NAMALWA (cell line): ENCODE measurements around the gene RAB11FIP4.
"Not testable (repeated sequence)": the region's sequence is repeated elsewhere in the genome, so short reads cannot be mapped to it uniquely, and the experiment has no call there.

Experiments
- DNase-seq: peaks from one replicate; pipeline ENCODE4 v3.0.0-alpha.2; 2015; ENCODE audit warnings: low spot score

The RAB11FIP4 gene

DNA sequence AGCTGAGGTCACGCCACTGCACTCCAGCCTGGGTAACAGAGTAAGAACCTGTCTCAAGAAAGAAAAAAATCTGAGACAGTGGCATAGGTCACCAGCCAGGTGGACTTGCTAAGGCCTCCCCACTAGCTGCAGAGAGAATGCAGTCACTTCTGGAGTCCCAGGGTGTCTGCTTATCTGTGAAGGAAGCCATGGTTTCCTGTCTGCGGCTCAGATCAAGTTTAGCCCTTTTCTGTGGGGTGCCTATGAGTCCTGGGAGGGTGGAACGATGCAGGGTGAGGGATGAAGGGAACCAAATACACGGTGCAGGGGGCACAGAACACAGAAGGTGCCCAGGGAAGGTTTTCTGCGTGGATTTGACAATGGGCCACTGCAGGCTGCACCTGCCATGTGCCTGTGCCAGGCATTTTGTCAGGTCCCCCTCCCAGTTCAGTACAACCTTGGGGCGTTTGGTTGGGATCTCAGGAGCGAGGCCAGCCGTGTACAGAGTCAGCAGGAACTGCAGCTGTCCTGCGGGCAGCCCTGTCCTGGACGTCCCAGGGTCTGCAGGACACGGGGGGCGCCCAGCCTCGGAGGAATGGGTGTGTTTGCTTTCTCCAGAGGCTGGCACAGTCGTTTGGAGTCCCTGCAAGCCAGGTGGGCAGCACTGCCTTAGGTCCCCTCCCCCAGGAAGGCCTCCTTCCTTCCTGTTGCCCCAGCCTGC is 41.8 kb downstream of the RAB11FIP4 start:
- no peak for DNase-seq

DNA sequence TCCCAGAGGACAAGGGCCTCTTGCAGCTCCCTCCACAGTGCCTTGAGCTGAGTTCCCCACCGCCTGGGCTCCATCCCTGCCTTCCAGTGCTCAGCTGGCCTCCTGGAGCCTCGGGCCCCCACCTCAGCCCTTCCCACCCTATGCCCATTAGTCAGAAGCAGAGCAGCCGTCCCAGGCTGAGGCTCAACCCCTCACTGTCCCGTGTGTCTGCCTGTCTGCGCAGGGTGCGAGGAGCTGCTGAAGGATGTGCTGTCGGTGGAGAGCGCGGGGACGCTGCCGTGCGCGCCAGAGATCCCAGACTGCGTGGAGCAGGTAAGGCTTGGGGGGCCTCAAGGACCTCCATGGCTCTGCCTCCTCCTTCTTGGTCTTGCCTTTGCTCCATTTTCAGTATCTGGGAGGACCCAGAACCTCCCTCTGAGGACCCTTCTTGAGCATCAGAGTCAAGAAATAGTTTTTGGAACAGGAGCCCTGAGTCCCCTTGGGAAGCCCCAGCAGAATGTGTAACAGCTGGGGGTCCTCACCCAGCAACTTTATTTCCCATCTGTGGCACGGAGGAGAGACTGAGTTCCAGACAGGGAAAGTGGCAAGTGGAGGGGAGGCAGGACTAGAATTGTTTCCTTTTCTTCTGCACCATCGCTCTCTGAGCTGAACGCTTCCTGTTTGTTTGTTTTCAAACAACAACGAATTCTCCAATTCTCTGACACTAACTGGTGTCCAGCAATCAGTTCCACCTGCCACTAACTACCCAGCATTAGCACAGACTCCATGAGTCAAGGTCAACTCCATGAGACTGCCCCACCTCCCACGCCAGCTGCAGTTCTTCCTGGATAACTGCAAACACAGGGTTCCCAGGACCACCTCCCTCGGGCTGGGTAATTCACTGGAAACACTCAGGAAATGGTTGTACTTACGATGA is 42.6 kb downstream of the RAB11FIP4 start:
- DNase-seq = no peak

DNA sequence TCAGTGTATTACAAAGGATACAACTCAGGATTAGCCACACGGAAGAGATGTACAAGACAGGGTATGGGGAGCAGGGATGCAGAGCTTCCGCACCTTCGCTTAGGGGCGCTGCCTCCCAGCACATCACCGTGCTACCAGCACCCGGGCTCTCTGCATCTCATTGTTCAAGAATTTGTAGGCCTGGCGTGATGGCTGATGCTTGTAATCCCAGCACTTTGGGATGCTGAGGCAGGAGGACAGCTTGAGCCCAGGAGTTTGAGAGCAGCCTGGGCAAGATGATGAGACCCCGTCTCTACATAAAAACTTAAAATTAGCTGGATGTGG is 43.2 kb downstream of the RAB11FIP4 start:
- DNase-seq = no peak

DNA sequence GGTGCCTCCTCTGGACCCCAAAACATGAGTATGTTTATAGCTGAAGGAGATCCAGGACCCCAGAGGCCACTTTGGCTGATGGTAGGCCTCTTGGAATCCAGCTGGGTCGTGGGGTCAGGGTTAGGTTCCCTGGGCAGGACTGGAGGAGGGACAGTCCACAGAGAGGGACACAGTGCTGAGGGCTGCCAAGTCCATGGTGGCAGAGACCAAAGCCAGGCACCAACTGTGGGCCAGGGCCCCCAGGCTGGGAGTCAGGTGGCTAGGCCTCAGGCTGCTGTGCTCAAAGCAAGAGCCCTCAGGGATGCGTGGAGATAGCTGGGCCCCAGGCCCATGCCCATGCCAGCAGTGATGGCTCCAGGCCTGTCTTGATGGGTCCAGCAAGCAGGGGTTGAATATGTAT is 44.1 kb downstream of the RAB11FIP4 start:
- DNase-seq = no peak

DNA sequence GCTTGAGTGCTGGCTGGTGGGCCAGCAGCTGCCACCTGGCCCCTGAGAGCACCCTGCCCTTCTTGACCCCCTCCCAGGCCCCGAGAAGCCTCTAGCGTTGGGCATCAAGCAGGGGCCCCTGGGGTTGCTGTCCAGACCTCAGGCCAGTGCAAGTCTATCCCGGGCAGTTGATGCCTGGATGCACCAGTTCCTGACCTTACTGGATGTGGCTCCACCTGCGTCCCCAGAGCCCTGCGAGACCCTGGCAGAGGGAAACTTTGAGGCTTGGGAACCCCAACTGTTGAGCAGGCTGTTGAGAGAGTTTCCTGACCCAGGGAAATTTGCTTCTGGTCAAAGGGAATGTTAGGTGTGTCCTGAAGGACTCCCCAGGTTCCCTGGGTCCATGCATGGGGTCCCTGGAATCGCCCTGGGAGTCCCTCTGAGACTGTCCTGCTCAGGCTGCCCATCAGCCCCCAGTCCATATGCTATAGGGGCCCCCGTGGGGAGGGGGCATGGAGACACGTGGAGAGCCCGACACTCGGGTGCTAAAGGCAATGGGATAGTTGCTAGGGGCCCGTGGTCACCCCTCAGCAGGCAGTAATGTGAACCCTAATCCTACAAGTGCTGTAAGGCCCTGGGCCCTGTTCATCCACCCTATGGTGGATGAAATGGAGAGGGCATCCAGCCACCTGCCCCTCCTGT is 46.4 kb downstream of the RAB11FIP4 start:
- no peak for DNase-seq

DNA sequence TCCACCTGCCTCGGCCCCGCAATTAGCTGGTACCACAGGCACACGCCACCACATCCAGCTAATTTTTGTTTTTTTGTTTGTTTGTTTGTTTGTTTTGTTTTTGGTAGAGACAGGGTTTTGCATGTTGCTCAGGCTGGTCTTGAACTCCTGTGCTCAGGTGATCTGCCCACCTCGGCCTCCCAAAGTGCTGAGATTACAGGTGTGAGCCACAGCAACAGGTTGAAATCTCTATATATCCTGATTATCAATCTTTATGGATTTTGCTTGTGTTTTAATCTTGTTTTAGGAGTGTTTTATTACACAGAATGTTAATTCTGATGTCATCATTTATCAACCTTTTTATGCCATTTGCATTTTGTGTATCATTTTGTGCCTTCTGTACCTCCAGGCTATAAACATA is 48.2 kb downstream of the RAB11FIP4 start:
- DNase-seq = no peak

DNA sequence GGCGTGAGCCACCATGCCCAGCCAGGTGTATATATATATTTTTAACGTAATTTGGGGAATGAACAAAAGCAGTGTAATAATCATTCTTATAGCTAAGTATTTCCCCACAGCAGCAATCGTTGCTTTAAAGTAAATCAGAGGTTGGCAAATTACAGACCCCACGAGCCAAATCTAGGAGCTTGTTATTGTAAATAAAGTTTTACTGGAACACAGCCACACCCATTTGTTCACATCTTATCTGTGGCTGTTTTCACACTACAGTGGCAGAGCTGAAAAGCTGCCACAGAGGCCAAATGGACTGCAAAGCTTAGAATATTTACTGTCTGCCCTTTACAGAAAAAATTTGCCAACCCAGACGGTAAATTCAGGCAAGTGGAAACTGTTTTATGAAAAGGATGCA is 50.8 kb downstream of the RAB11FIP4 start:
- no peak for DNase-seq

DNA sequence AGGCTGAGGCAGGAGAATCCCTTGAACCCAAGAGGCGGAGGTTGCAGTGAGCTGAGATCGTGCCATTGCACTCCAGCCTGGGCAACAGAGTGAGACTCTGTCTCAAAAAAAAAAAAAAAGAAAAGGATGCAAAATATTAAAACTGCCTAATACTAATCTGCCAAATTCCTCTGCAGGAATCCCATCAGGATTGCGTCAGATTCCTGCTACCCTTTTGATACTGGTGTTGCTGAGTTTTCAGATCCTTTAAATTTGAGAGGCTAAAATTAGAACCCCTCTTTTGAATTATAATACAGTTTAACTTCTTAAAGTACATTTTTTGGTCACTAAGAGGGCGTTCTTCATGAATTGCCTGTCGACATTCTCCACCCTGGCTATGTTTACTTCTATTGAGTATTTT is 51.4 kb downstream of the RAB11FIP4 start:
- not testable (repeated sequence) for DNase-seq

DNA sequence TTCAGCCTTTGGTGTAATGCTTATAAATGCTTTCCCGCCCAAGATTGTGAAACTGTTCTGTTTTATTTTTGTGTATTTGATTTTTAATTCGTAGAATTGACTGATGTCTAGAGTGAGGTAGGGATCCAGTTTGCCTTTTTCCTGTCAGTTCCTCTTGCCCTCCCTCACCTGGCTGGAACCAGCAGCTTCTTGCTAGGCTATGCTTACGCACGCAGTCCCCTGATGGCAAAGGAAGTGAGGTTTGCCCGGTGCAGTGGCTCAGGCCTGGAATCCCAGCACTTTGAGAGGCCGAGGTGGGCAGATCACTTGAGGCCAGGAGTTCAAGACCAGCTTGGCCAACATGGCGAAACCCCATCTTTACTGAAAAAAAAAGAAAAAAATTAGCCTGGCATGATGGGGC is 51.9 kb downstream of the RAB11FIP4 start:
- no peak for DNase-seq

DNA sequence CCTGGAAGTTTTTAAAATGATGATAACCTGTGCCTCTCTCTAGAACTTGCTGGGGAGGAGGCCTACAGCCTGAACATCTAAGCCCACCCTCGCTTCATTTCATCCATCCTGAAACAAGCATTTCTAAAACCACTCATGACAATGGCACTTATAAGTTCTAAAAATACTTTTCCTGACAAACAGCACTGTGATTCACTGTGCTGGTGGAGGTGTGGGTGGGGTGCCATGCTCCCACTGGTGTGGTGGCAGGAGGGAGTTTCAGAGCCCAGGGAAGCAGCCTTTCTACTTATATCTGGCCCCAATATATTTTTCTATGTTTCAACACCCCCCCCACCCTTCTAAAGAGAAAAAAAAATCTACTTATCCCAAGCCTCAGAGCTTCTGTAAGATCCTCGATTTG is 52.6 kb downstream of the RAB11FIP4 start:
- no peak for DNase-seq

DNA sequence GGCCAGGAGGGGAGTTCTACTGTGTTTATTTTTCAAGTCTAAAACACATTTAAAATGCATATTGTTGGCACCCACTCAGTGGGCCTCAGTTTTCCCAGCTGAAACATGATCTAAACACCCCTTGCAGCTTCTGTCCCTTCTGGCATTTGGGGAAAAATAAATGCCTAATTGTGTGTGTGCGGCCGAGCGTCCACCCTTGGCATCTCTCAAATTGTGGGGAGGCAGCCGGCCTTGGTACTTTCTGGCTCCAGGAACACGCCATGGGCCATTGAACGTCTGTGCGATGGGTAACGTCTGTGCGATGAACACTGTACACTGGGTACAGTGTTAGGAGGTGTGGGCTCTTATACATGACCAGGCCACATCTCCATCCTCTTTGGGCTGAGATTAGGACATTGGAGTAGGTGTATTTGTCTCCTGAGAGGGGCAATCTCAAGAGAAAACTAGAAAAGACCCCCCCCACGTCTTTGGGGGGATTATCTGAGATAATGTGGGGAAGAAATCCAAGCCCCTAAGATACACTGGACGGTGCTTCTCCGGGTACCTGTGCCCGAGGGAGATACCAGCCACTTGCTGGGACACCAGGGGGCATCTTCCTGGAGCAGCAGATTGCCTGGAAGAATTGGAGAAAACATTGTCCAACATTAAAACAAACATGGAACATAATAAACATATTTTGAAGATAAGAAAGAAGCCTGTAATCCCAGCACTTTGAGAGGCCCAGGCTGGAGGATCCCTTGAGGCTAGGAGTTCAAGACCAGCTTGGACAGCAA is 54.9 kb downstream of the RAB11FIP4 start:
- DNase-seq = no peak

DNA sequence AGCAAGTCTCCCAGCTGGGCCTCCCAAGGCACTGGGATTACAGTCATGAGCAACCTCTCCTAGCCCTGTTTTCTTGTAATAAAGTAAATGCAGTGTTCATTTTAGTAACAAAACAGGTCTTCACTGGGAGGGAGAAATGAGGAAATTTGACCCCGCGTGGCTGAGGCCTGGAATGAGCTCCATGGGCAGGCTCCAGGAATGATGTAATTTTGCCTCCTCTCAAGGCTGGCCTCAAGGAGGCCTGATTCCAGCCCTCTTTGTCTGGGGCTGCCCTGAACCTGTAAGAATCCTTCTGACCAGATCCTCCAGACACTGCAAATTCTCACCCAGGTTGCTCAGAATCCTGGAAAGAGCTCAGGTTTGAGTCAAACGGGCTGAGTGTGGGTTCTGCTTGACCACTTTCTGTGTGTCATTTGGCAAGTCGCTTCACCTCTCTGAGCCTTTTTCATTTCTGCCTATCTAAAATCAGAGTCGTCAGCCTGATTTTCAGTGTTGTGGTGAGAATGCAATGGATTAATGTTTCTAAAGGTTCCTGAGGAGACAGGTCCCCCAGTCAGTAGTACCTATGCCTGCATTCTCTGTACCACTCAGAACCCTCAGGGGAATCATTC is 57.1 kb downstream of the RAB11FIP4 start:
- no peak for DNase-seq

DNA sequence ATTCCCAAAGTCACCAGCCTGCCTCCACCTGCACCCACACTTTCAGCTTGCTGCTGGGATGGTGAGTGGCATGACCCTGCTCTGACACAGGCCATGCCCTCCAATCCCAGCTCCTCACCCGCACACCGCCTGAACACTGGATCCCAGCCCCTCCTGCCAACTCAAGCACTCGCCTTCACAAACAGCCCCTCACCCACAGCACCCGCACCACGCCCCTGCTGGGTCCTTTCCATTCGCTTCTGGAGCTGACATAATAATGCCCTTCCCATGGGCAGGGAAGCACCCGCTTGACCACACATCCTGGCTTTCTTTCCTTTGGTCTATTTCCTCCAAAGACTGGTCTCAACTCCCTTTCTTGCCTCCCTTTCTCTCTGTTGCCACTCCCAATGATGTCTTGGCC is 57.6 kb downstream of the RAB11FIP4 start:
- no peak for DNase-seq

DNA sequence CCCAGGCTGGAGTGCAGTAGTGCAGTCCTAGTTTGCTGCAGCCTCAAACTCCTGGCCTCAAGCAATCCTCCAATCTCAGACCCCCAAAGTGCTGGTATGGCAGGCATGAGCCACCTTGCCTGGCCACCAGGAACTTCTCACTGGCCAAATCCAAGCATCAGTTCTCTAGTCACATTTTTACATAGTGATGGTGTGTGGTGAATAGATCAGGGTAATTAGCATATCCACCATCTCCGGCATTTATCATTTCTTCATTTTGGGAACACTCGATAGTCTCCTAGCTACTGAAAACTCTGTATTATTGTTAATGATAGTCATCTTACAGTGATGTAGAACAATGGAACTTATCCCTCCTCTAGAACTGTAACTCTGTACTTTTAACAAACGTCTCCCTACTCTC is 58.3 kb downstream of the RAB11FIP4 start:
- no peak for DNase-seq

DNA sequence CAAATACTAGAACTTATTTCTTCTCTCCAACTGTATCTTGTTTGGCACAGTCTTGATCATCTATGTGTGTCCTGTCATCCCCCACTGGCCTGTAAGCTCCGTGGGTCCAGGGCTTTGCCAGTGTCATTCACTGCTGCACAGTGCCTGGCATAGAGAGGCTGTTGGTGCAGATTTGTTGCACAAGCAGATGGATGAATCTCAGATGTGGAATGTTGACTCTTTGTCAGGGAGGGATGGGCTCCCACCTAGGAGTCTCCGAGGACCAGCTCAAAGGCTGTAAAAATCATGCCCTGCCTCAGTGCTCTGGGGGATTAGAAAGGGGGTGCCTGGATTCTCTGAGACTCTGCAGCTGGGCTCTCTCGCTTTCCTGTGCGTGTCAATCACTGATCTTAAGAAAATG is 60.6 kb downstream of the RAB11FIP4 start:
- DNase-seq = no peak

DNA sequence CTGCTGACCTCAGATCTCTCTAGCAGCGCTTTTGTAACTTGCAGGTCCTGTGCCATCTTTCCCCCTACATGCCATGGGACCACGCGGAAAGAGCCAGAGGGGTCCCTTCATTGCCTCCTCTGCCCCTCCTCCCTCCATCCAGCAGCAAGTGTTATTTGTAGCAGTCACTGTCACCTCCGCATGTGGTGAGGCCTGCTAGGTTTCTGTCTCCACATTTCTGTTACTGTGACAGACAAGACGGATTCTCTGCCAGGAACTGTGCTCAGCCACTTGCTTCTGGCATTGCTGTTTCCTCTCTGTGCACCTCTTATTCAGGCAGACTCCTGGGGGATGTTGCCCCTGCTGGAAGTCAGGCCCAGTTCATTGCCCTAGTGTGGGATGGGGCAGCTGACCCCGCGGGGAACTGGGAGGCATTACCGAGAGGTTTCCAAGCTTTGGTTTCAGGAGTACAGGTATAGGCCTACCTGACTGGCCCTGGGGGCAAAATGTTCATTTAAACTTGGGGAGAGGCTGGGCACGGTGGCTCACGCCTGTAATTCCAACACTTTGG is 61.2 kb downstream of the RAB11FIP4 start:
- DNase-seq = no peak

DNA sequence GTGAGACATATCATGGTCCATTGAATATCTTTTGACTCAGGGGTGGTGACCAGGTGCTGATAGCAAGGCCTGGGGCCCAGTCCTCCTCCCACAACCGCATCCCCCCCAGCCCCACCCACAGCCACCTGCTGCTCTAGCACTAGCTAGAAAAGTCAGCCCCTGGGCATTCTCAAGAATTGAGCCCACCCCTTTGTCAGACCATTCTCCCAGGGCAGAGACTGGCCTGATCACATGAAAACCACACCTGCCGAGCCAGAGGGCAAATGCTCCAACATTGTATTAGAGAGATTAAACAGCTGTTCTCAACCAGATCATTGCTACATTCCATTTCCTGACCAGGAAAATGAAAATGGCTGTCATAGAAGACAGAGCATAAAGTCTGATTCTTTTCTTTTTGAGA is 62.4 kb downstream of the RAB11FIP4 start:
- peak; percentile 22 for DNase-seq

DNA sequence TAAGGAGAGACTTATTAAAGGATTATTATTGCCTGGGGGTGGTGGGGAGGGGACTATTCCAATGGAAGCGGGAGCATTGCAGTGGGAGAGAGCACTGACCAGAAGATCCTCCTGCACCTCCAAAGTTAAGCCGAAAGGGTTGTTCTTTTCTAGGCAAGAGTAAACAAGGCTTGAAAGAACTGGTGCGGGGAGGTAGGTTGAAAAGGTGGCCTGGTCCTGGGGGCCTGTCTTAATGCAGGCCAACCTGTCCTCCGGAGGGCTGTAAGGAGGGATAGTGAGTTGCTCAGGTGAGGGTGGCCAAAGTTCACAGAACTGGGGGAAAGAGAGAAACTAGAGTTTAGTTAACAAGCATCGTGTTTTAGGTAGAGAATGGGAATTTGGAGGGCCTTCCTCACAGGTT is 65.3 kb downstream of the RAB11FIP4 start:
- no peak for DNase-seq

DNA sequence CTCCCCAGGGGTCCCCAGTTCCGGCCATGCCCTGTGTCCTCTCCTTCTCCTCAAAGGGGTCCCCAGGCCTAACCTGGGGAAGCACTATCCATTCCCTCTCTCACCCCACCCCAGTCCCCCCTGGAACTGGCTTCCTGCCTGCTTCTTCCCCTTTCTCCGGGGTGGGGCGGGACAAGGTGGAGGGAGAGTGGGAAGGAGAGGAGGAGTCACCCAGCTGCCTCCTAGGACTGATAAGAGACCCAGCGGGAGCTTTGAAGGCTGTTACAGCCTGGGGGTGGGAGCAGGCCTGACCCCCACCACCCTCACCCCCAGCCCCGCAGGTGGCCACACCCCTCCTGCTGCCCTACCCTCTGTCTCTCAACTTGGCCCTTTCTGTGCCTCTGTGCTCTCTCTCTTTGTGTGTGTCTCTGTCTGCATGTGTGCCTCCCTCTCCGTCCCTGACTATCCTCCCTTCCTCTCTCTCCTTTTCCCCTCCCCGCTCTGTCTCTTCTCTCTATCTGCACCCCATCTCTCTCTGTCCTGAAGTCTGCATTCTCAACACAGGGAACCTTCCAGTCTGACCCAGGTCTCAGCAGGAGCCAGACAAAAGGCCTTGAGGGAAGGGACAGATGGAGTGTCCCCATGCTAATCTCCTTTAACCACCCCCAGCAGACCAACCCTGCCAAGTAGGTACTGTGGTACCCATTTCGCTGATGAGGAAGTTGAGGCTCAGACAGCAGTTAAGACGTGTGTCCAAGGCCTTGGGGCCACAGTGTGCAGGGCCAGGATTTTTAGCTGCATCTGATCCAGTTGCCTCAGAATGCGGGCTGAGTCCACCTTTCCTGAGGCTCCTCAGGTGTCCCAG is 66.1 kb downstream of the RAB11FIP4 start:
- no peak for DNase-seq

DNA sequence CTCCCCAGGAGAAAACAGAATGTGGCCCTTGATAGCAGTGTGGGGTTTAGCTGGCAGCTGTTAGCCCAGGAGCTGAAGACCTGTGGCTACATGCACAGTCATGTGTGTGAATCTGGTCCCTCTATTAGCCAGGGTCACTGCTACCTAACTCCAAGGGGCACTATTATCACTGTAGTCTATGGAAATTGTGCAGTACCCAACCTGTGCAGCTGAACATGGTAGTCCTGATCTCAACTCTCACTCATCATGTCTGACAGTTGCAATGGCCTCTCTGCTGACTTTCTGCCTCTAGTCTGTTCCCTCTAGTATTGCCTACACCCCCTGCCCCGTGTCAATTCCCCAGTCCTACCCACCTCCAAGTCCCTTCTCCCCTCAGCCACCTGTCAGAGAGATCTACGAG is 67.4 kb downstream of the RAB11FIP4 start:
- DNase-seq = no peak

DNA sequence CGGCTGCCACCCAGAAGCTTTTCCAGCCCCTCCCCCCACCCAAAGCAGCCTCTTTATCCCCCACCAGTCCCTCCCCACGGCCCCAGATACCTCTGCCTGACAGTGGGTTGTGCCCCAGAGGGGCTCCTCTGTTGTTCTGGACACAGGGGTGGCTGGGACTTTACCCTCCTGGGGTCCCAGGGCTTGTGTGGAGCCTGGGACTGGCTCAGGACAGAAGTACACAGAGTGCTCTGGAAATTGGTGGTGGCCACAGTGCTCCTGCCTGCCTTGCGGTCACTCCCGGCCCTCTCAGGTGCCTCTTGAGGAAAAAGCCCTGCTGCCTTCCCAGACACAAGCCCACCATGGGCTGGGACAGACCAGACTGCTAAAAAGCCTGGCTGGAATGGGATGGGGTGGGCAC is 68.2 kb downstream of the RAB11FIP4 start:
- DNase-seq = no peak
